Panc1 (cell line): Measurements from ENCODE around the gene TENT5C. TPM values are rescaled to one million over a fixed set of nuclear protein-coding genes. Genes with fewer than 3 reads are reported as not detected.

ENCODE experiments used
- ATAC-seq: fragments of 200-7000 bp; cut with Tn5 transposase; 2 replicates; pipeline ENCODE4 v1.9.1; 2020; ENCODE audit warnings: mild to moderate bottlenecking, moderate library complexity
- BruUV-seq: library from RNA; stranded (reverse); fragments of 400-500 nt; replicated peaks from 2 replicates; lab custom pipeline; 2021; lab: Mats Ljungman, UMichigan
- CTCF ChIA-PET: fragments of 300-600 bp; sonication (Branson Sonifier 250); formaldehyde crosslinking; loops from one replicate; lab custom pipeline; 2022; ENCODE audit warnings: antibody characterized with exemption; lab: Charles Lee
- POLR2A ChIA-PET: fragments of 300-600 bp; sonication (Branson Sonifier 250); formaldehyde crosslinking; loops from one replicate; lab custom pipeline; 2022; ENCODE audit warnings: antibody characterized with exemption; lab: Charles Lee
- DNase-seq: peaks from one replicate; pipeline ENCODE4 v3.0.0-alpha.2; 2010; ENCODE audit warnings: low read depth, low spot score
- H3K27ac ChIP-seq: 2 replicates; pipeline ENCODE4 v1.5.1; 2011; ENCODE audit warnings: mild to moderate bottlenecking, low read length, inconsistent platforms
- H3K27me3 ChIP-seq: fragments of 200-500 bp; sonication (Bioruptor generic); 2 replicates; pipeline ENCODE4 v1.6.0; 2014; ENCODE audit warnings: low read length, inconsistent platforms; ENCODE audit not compliant: control insufficient read depth, insufficient read depth
- H3K36me3 ChIP-seq: fragments of 200-500 bp; sonication (Bioruptor generic); 2 replicates; pipeline ENCODE4 v1.5.1; 2014; ENCODE audit warnings: inconsistent platforms, mild to moderate bottlenecking, low read length, moderate library complexity; ENCODE audit not compliant: control insufficient read depth, insufficient read depth
- H3K4me1 ChIP-seq: 2 replicates; pipeline ENCODE4 v1.5.1; 2011; ENCODE audit warnings: inconsistent platforms, mild to moderate bottlenecking, low read length, moderate library complexity; ENCODE audit not compliant: control insufficient read depth, insufficient read depth
- H3K4me3 ChIP-seq, 2 experiments: 2 replicates each; pipeline ENCODE4 v1.5.1; 2011 to 2012; ENCODE audit warnings: low read depth in 2 of 2, low read length in 2 of 2, mild to moderate bottlenecking in 2 of 2, inconsistent platforms in 1 of 2, moderate library complexity in 1 of 2
- H3K9me3 ChIP-seq: fragments of 200-500 bp; sonication (Bioruptor generic); 2 replicates; pipeline ENCODE4 v1.5.1; 2014; ENCODE audit warnings: low read depth, mild to moderate bottlenecking, inconsistent platforms, low read length, moderate library complexity; ENCODE audit not compliant: control insufficient read depth, insufficient read depth
- CTCF ChIP-seq: fragments of 450-650 bp; IDR thresholded peaks from 2 replicates; pipeline ENCODE4 v1.5.1; 2017; ENCODE audit warnings: mild to moderate bottlenecking
- POLR2AphosphoS5 ChIP-seq: IDR thresholded peaks from 2 replicates; pipeline ENCODE4 v1.6.1; 2012; ENCODE audit warnings: mild to moderate bottlenecking, low read depth, low read length, moderate library complexity
- REST ChIP-seq, 2 experiments: IDR thresholded peaks; 2 replicates each; pipeline ENCODE4 v1.6.1; 2011 to 2012; ENCODE audit warnings: low read depth in 2 of 2, control low read depth in 1 of 2, low read length in 1 of 2, mild to moderate bottlenecking in 1 of 2, moderate library complexity in 1 of 2; ENCODE audit not compliant: insufficient read depth in 1 of 2
- SIN3A ChIP-seq: IDR thresholded peaks from 2 replicates; pipeline ENCODE4 v1.6.1; 2012; ENCODE audit warnings: low read depth, mild to moderate bottlenecking, low read length, moderate library complexity, borderline replicate concordance; ENCODE audit not compliant: insufficient read depth
- TCF7L2 ChIP-seq: IDR thresholded peaks from 2 replicates; pipeline ENCODE4 v1.6.1; 2011; ENCODE audit warnings: mild to moderate bottlenecking, low read depth, low read length, inconsistent platforms
- in situ Hi-C: cut with HindIII; loops from 2 replicates; pipeline ENCODE4 v1.10.0; 2016; ENCODE audit warnings: low sequenced_read_pairs, low pct_unique_long_range_greater_than_20kb
- intact Hi-C: fragments of 100-400 bp; cut with micrococcal nuclease; formaldehyde crosslinking; loops from one replicate; pipeline ENCODE4 v1.10.0; 2022; ENCODE audit not compliant: unreplicated experiment
- total RNA-seq: library from RNA; stranded (reverse); gene quantifications from one replicate; pipeline ENCODE4 v1.2.1, GENCODE V29; 2021; ENCODE audit not compliant: unreplicated experiment

TENT5C gene
- total RNA-seq, 1 experiment from 2014 or later: 8.9 TPM

GRCh38 chr1:117580882-117581281, 25.0 kb upstream of the TENT5C start:
- CTCF ChIA-PET: no interaction called here
- no TSS peak for BruUV-seq
- Histone ChIP-seq H3K27me3 (no peaks in the 10 kb centered on the region), H3K4me1 (no peaks in the 10 kb centered on the region), H3K4me3 (no peak overlapping the region), H3K27ac (no peak overlapping the region), H3K9me3 (no peaks in the 10 kb centered on the region), H3K36me3 (no peaks in the 10 kb centered on the region)
- no peak for DNase-seq
- no peak for ATAC-seq
- in situ Hi-C loops: no loop called here
- POLR2A ChIA-PET: no interaction called here
- TF ChIP-seq POLR2AphosphoS5: no peak
- no peak for TF ChIP-seq REST (IDR thresholded peaks at IDR 0.05; ENCODE audit: insufficient read depth in 1 of 2, low read depth in 2 of 2, low read length in 1 of 2)
- TF ChIP-seq SIN3A: no peak
- no peak for TF ChIP-seq CTCF
- no peak for TF ChIP-seq TCF7L2
- intact Hi-C loops: no loop called here

- ATAC-seq (no peak), DNase-seq (no peak)
- BruUV-seq: no TSS peak
- Histone ChIP-seq H3K4me1 (no peaks in the 10 kb centered on the region), H3K27ac (no peak overlapping the region), H3K36me3 (no peaks in the 10 kb centered on the region), H3K27me3 (no peaks in the 10 kb centered on the region), H3K9me3 (no peaks in the 10 kb centered on the region), H3K4me3 (no peak overlapping the region)
- in situ Hi-C loops (no loop called here), intact Hi-C loops (no loop called here)
- TF ChIP-seq CTCF (no peak), SIN3A (no peak), POLR2AphosphoS5 (no peak), TCF7L2 (no peak), REST (IDR thresholded peaks at IDR 0.05; ENCODE audit: insufficient read depth in 1 of 2, low read depth in 2 of 2, low read length in 1 of 2) (no peak)
- ChIA-PET POLR2A (no interaction called here), CTCF (no interaction called here)
Measured at GRCh38 chr1:117581391-117581943, 24.4 kb upstream of the TENT5C start.
